Right lobe of liver (tissue), 6 donors: ENCODE measurements around the gene TSPAN11. TPM values are rescaled to one million over a fixed set of nuclear protein-coding genes. Genes with fewer than 3 reads are reported as not detected.

Experiments used
- ATAC-seq, 4 donors: fragments of 200-7000 bp; cut with Tn5 transposase; one replicate each; pipeline ENCODE4 v1.9.1; 2020; ENCODE audit warnings: mild to moderate bottlenecking in 4 of 4, moderate library complexity in 4 of 4
- DNase-seq, 3 donors: peaks; one replicate each; pipeline ENCODE4 v3.0.0-alpha.2; 2020
- H3K27ac ChIP-seq, 3 donors: fragments of 200-600 bp; one replicate each; pipeline ENCODE4 v1.8.0; 2022
- H3K27me3 ChIP-seq, 2 donors: fragments of 200-600 bp; one replicate each; pipeline ENCODE4 v1.8.0; 2022
- H3K36me3 ChIP-seq, 4 donors: fragments of 200-600 bp; sonication (generic) in 1 of 4; one replicate each; pipeline versions ENCODE4 v1.5.1 to v1.8.0; 2017 to 2022; ENCODE audit warnings: control low read depth in 1 of 4
- H3K4me1 ChIP-seq, 4 donors: fragments of 200-600 bp; sonication (generic) in 1 of 4; one replicate each; pipeline versions ENCODE4 v1.5.1 to v1.8.0; 2017 to 2022; ENCODE audit warnings: control low read depth in 1 of 4
- H3K4me3 ChIP-seq, 3 donors: fragments of 200-600 bp; one replicate each; pipeline ENCODE4 v1.8.0; 2022
- H3K9me3 ChIP-seq, 4 donors: fragments of 200-600 bp; sonication (generic) in 1 of 4; one replicate each; pipeline versions ENCODE4 v1.5.1 to v1.8.0; 2017 to 2022; ENCODE audit warnings: control low read depth in 1 of 4
- CTCF ChIP-seq, 4 donors: fragments of 200-600 bp in 3 of 4; fragments of 450-650 bp in 1 of 4; IDR thresholded peaks; one replicate each; pipeline versions ENCODE4 v1.5.1 to v1.8.0; 2016 to 2022; ENCODE audit warnings: antibody characterized with exemption in 4 of 4, mild to moderate bottlenecking in 2 of 4
- POLR2A ChIP-seq: fragments of 450-650 bp; IDR thresholded peaks from one replicate; pipeline ENCODE4 v1.6.1; 2017; ENCODE audit warnings: antibody characterized with exemption, mild to moderate bottlenecking
- WGBS: methylation state at CpG from one replicate; pipeline ENCODE4 v1.1.6; 2018; ENCODE audit warnings: low coverage, low lambda C conversion rate; ENCODE audit not compliant: insufficient coverage; ENCODE audit errors: missing lambda C conversion rate; 5-methylcytosine and 5-hydroxymethylcytosine counted together
- intact Hi-C, 2 donors: fragments of 100-400 bp; cut with DNase I; formaldehyde crosslinking; loops; one replicate each; pipeline versions ENCODE4 v1.11.2 to v1.14.1; 2022
- total RNA-seq, 6 experiments: library from RNA; depleted of rRNA in 2 of 6; stranded (reverse); fragments of >200 nt in 2 of 6; fragmentation: NEBNext Ultra II Directional in 3 of 6; extraction: Animal tissue kit (Norgen Biotek cat#: 25700) in 3 of 6; gene quantifications; one replicate each; pipeline versions ENCODE4 v1.1.0 to v1.2.4, GENCODE V29; 2016 to 2023
- donor health status: DM: no; HTN: yes; CAD: no.
- donor health status: DM: no; HTN: no; CAD: no.
- donor health status: DM: no; HTN: no; CAD: no.
- donor health status: DM: no; HTN: yes; CAD: no.
- donor health status: DM: no; HTN: yes; CAD: no.

TSPAN11 gene
- total RNA-seq, 6 experiments from 2014 or later, result 0.31 to 1.00 (median 0.60) TPM

- no peaks in the 10 kb centered on the region for H3K27me3 ChIP-seq
- DNase-seq (peak in 1 of 3 donors; percentile 11), ATAC-seq (no peak)
- H3K27ac ChIP-seq, result no peak overlapping the region
- no peak overlapping the region for H3K4me3 ChIP-seq
- H3K9me3 ChIP-seq, result no peaks in the 10 kb centered on the region
- 76% methylated on average over 4 of the region's 6 CpGs for WGBS
- H3K4me1 ChIP-seq, result no peaks in the 10 kb centered on the region
- TF ChIP-seq POLR2A, result no peak
- no peak for TF ChIP-seq CTCF (IDR thresholded peaks at IDR 0.05)
- intact Hi-C loops, result no loop called here
- H3K36me3 ChIP-seq, result no peaks in the 10 kb centered on the region
Measured at GRCh38 chr12:30999011-30999410, 72.5 kb downstream of the TSPAN11 start.

- no peaks in the 10 kb centered on the region for H3K36me3 ChIP-seq
- H3K4me3 ChIP-seq, result no peak overlapping the region
- intact Hi-C loops, result no loop called here
- TF ChIP-seq POLR2A (no peak), CTCF (IDR thresholded peaks at IDR 0.05) (no peak)
- no peaks in the 10 kb centered on the region for H3K4me1 ChIP-seq
- H3K9me3 ChIP-seq, result no peaks in the 10 kb centered on the region
- H3K27me3 ChIP-seq, result no peaks in the 10 kb centered on the region
- no peak for ATAC-seq
- WGBS, result 88% methylated on average over 3 of the region's 4 CpGs
- no peak overlapping the region for H3K27ac ChIP-seq
- DNase-seq, result peak in 1 of 3 donors; percentile 24
Measured at GRCh38 chr12:30999723-31000122, 73.2 kb downstream of the TSPAN11 start.

- no peak for TF ChIP-seq CTCF (IDR thresholded peaks at IDR 0.05)
- TF ChIP-seq POLR2A, result no peak
- ATAC-seq, result no peak
- H3K27me3 ChIP-seq, result no peaks in the 10 kb centered on the region
- H3K27ac ChIP-seq, result no peak overlapping the region
- no peak for DNase-seq
- H3K4me1 ChIP-seq, result no peaks in the 10 kb centered on the region
- no peaks in the 10 kb centered on the region for H3K9me3 ChIP-seq
- no peaks in the 10 kb centered on the region for H3K36me3 ChIP-seq
- 54% methylated on average over 3 of the region's 3 CpGs for WGBS
- no peak overlapping the region for H3K4me3 ChIP-seq
- intact Hi-C loops, result no loop called here
Measured at GRCh38 chr12:31000751-31001150, 74.2 kb downstream of the TSPAN11 start.

GRCh38 chr12:31001581-31002360 is 75.2 kb downstream of the TSPAN11 start:
- Histone ChIP-seq H3K4me3 (no peak overlapping the region), H3K36me3 (no peaks in the 10 kb centered on the region), H3K27me3 (no peaks in the 10 kb centered on the region), H3K27ac (no peak overlapping the region), H3K9me3 (no peaks in the 10 kb centered on the region), H3K4me1 (no peaks in the 10 kb centered on the region)
- ATAC-seq, result no peak
- intact Hi-C loops, result no loop called here
- WGBS, result 100% methylated on average over 1 of the region's 9 CpGs
- TF ChIP-seq POLR2A (no peak), CTCF (IDR thresholded peaks at IDR 0.05) (no peak)
- DNase-seq, result peak in 1 of 3 donors; percentile 37
